Measurements from ENCODE around the gene OR10P1.

DNA sequence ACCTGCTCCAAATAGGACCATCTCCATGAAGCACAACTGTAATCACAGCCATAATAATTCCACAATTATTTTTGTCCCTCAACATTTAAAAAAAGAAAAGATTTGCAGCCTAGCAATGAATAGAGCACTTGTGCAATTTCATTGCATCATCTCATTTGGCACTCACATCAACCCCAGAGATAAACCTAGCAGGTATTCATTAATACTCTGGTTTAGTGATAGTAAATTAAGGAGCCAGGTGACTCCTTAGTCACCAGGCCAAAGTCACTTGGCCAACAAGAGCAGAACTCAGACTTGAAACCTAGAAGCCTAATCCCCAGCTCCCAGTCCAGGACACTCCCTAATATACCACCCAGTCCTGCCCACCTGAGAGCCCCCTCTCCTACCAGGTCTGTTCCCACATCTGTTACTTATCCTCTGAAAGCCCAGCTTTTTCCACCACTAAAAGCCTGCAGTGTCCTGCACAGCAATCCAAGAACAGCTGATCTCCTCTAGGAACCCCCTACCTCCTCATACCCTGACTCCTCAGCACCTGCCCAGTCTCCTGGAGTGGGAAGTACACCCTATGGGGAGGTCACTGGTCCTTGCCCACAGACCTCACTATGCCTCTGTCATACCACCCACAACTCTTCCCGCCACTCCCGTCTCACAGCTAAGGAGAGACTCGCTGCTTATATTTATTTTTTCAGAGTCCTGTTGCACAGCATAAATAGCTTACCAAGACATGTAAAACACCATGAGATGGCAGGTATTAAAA, 22.1 kb downstream of the OR10P1 start:
- TF ChIP-seq, protein P1, sequence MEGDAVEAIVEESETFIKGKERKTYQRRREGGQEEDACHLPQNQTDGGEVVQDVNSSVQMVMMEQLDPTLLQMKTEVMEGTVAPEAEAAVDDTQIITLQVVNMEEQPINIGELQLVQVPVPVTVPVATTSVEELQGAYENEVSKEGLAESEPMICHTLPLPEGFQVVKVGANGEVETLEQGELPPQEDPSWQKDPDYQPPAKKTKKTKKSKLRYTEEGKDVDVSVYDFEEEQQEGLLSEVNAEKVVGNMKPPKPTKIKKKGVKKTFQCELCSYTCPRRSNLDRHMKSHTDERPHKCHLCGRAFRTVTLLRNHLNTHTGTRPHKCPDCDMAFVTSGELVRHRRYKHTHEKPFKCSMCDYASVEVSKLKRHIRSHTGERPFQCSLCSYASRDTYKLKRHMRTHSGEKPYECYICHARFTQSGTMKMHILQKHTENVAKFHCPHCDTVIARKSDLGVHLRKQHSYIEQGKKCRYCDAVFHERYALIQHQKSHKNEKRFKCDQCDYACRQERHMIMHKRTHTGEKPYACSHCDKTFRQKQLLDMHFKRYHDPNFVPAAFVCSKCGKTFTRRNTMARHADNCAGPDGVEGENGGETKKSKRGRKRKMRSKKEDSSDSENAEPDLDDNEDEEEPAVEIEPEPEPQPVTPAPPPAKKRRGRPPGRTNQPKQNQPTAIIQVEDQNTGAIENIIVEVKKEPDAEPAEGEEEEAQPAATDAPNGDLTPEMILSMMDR (conservative IDR thresholded peaks at IDR 0.05): no peak
- no peak for TF ChIP-seq ZFX (IDR thresholded peaks at IDR 0.05)

All from C4-2B (cell line).